IMR-90 (cell line): ENCODE data around the gene BYSL. TPM values are rescaled to one million over a fixed set of nuclear protein-coding genes. Genes with fewer than 3 reads are reported as not detected.
A peak's percentile ranks its signal among the peaks of the same experiment; 100 is the strongest.

Experiments
- ATAC-seq: fragments of 200-7000 bp; cut with Tn5 transposase; 2 replicates; pipeline ENCODE4 v1.9.1; 2020; ENCODE audit warnings: low read depth, mild to moderate bottlenecking, moderate library complexity
- BruUV-seq: library from RNA; stranded (reverse); fragments of 400-500 nt; replicated peaks from 2 replicates; lab custom pipeline; 2021; lab: Mats Ljungman, UMichigan
- CTCF ChIA-PET: fragments of 300-600 bp; formaldehyde crosslinking; extraction: SDS; loops from one replicate; lab custom pipeline; 2021; ENCODE audit warnings: antibody characterized with exemption; lab: Yijun Ruan, JAX
- POLR2A ChIA-PET: fragments of 300-600 bp; sonication (Branson Sonifier 250); formaldehyde crosslinking; loops from one replicate; lab custom pipeline; 2022; ENCODE audit warnings: antibody characterized with exemption; ENCODE audit not compliant: unreplicated experiment; lab: Charles Lee
- DNase-seq: peaks from one replicate; pipeline ENCODE4 v3.0.0; 2013
- H2AFZ ChIP-seq: replicated peaks from 2 replicates; pipeline ENCODE3; 2013; ENCODE audit warnings: low read length, mild to moderate bottlenecking; ENCODE audit not compliant: poor library complexity
- H2AK5ac ChIP-seq: 2 replicates; pipeline ENCODE4 v1.6.1; 2013; ENCODE audit warnings: low read depth, low read length, inconsistent platforms
- H2AK9ac ChIP-seq: replicated peaks from 2 replicates; pipeline ENCODE3; 2013; ENCODE audit warnings: mild to moderate bottlenecking, low read depth, low read length, moderate library complexity; ENCODE audit not compliant: poor library complexity
- H2BK120ac ChIP-seq: 2 replicates; pipeline ENCODE4 v1.6.1; 2013; ENCODE audit warnings: low read depth, low read length, inconsistent platforms
- H2BK15ac ChIP-seq: 3 replicates; pipeline ENCODE4 v1.6.1; 2013; ENCODE audit warnings: low read depth, low read length, inconsistent platforms
- H2BK20ac ChIP-seq: 2 replicates; pipeline ENCODE4 v1.6.1; 2013; ENCODE audit warnings: low read depth, mild to moderate bottlenecking, inconsistent platforms, low read length, moderate library complexity
- H2BK5ac ChIP-seq: 2 replicates; pipeline ENCODE4 v1.6.1; 2013; ENCODE audit warnings: mild to moderate bottlenecking, low read depth, low read length, inconsistent platforms; ENCODE audit not compliant: poor library complexity, severe bottlenecking
- H3K14ac ChIP-seq: replicated peaks from 2 replicates; pipeline ENCODE4 v1.6.1; 2013; ENCODE audit warnings: low read depth, low read length, inconsistent platforms
- H3K18ac ChIP-seq: 2 replicates; pipeline ENCODE4 v1.6.1; 2013; ENCODE audit warnings: low read depth, low read length, control low read depth
- H3K23ac ChIP-seq: 2 replicates; pipeline ENCODE4 v1.6.1; 2013; ENCODE audit warnings: low read depth, low read length, inconsistent platforms
- H3K27ac ChIP-seq: 2 replicates; pipeline ENCODE4 v1.5.1; 2013; ENCODE audit warnings: mild to moderate bottlenecking, control low read depth, low read length; ENCODE audit not compliant: insufficient read depth
- H3K27me3 ChIP-seq: 2 replicates; pipeline ENCODE4 v1.6.1; 2013; ENCODE audit warnings: low read length; ENCODE audit not compliant: control insufficient read depth, insufficient read depth
- H3K36me3 ChIP-seq: 2 replicates; pipeline ENCODE4 v1.6.1; 2013; ENCODE audit warnings: low read length, mixed read lengths; ENCODE audit not compliant: control insufficient read depth, insufficient read depth
- H3K4ac ChIP-seq: 2 replicates; pipeline ENCODE4 v1.6.1; 2013; ENCODE audit warnings: low read depth, low read length, inconsistent platforms
- H3K4me1 ChIP-seq: 2 replicates; pipeline ENCODE4 v1.6.1; 2013; ENCODE audit warnings: low read length, mixed read lengths; ENCODE audit not compliant: control insufficient read depth, insufficient read depth
- H3K4me2 ChIP-seq: 2 replicates; pipeline ENCODE4 v1.6.1; 2013; ENCODE audit warnings: low read depth, mild to moderate bottlenecking, control low read depth, low read length, moderate library complexity
- H3K4me3 ChIP-seq: 2 replicates; pipeline ENCODE4 v1.5.1; 2013; ENCODE audit warnings: low read depth, mild to moderate bottlenecking, control low read depth, low read length, moderate library complexity; ENCODE audit not compliant: insufficient read depth
- H3K56ac ChIP-seq: 2 replicates; pipeline ENCODE4 v1.6.1; 2013; ENCODE audit warnings: low read length, inconsistent platforms; ENCODE audit not compliant: insufficient read depth; ENCODE audit errors: extremely low read depth
- H3K79me1 ChIP-seq, 2 experiments: 2 replicates each; pipeline ENCODE4 v1.6.1; 2013; ENCODE audit warnings: low read length in 2 of 2, inconsistent platforms in 1 of 2, low read depth in 1 of 2
- H3K9ac ChIP-seq: 2 replicates; pipeline ENCODE4 v1.6.1; 2013; ENCODE audit warnings: low read depth, low read length, control low read depth
- H3K9me1 ChIP-seq: 2 replicates; pipeline ENCODE4 v1.6.1; 2013; ENCODE audit warnings: low read length, inconsistent platforms; ENCODE audit not compliant: insufficient read depth
- H3K9me3 ChIP-seq: 2 replicates; pipeline ENCODE4 v1.6.1; 2013; ENCODE audit warnings: low read length; ENCODE audit not compliant: control insufficient read depth, insufficient read depth
- H4K20me1 ChIP-seq: 2 replicates; pipeline ENCODE4 v1.6.1; 2013; ENCODE audit warnings: low read length, inconsistent platforms; ENCODE audit not compliant: insufficient read depth
- H4K5ac ChIP-seq: 2 replicates; pipeline ENCODE4 v1.6.1; 2013; ENCODE audit warnings: mild to moderate bottlenecking, low read depth, low read length, control low read depth
- H4K8ac ChIP-seq, 2 experiments: 2 replicates each; pipeline ENCODE4 v1.6.1; 2013; ENCODE audit warnings: low read depth in 2 of 2, low read length in 2 of 2, control low read depth in 1 of 2, inconsistent platforms in 1 of 2
- H4K91ac ChIP-seq: 2 replicates; pipeline ENCODE4 v1.6.1; 2013; ENCODE audit warnings: low read depth, low read length, inconsistent platforms; ENCODE audit not compliant: insufficient read depth
- BHLHE40 ChIP-seq: fragments of 150-350 bp; IDR thresholded peaks from 2 replicates; pipeline ENCODE4 v1.6.1; 2016; ENCODE audit warnings: mild to moderate bottlenecking, low read depth, low read length
- CEBPB ChIP-seq: IDR thresholded peaks from 2 replicates; pipeline ENCODE4 v1.6.1; 2012; ENCODE audit warnings: low read depth, low read length, improper control_type of control experiment
- CHD1 ChIP-seq: IDR thresholded peaks from 2 replicates; pipeline ENCODE4 v1.6.1; 2012; ENCODE audit warnings: low read depth, low read length, improper control_type of control experiment
- FOS ChIP-seq: fragments of 150-350 bp; IDR thresholded peaks from 2 replicates; pipeline ENCODE4 v1.6.1; 2016; ENCODE audit warnings: low read depth, low read length
- MAFK ChIP-seq: IDR thresholded peaks from 2 replicates; pipeline ENCODE4 v1.6.1; 2012; ENCODE audit warnings: low read depth, low read length, improper control_type of control experiment
- MAZ ChIP-seq: IDR thresholded peaks from 2 replicates; pipeline ENCODE4 v1.6.1; 2012; ENCODE audit warnings: low read depth, mild to moderate bottlenecking, low read length, improper control_type of control experiment, moderate library complexity, borderline replicate concordance
- MXI1 ChIP-seq: IDR thresholded peaks from 2 replicates; pipeline ENCODE4 v1.6.1; 2012; ENCODE audit warnings: low read depth, mild to moderate bottlenecking, low read length, moderate library complexity, borderline replicate concordance
- NFE2L2 ChIP-seq: fragments of 150-350 bp; IDR thresholded peaks from 2 replicates; pipeline ENCODE4 v1.6.1; 2016; ENCODE audit warnings: low read depth, mild to moderate bottlenecking, low read length
- POLR2A ChIP-seq: IDR thresholded peaks from 2 replicates; pipeline ENCODE4 v1.6.1; 2012; ENCODE audit warnings: mild to moderate bottlenecking, low read depth, low read length
- RAD21 ChIP-seq: IDR thresholded peaks from 2 replicates; pipeline ENCODE4 v1.6.1; 2012; ENCODE audit warnings: low read length, improper control_type of control experiment
- RCOR1 ChIP-seq: IDR thresholded peaks from 2 replicates; pipeline ENCODE4 v1.6.1; 2012; ENCODE audit warnings: mild to moderate bottlenecking, low read length, improper control_type of control experiment; ENCODE audit not compliant: insufficient replicate concordance
- RFX5 ChIP-seq: IDR thresholded peaks from 2 replicates; pipeline ENCODE4 v1.8.0; 2012; ENCODE audit warnings: low read depth, mild to moderate bottlenecking, low read length, moderate library complexity
- SMC3 ChIP-seq: fragments of 150-350 bp; IDR thresholded peaks from 2 replicates; pipeline ENCODE4 v1.6.1; 2016; ENCODE audit warnings: low read depth, mild to moderate bottlenecking, antibody characterized with exemption, low read length, moderate library complexity
- WGBS, 2 experiments: methylation state at CpG; one replicate each; pipeline versions ENCODE4 v1.1.5 to v1.1.7; 2013; ENCODE audit warnings: missing lambda C conversion rate in 2 of 2; ENCODE audit not compliant: insufficient read length in 1 of 2; ENCODE audit errors: extremely low coverage in 2 of 2; 5-methylcytosine and 5-hydroxymethylcytosine counted together
- dilution Hi-C: fragments of 300-500 bp; cut with HindIII; formaldehyde crosslinking; loops from one replicate; pipeline ENCODE4 v1.14.3; 2018; ENCODE audit warnings: low sequenced_read_pairs; ENCODE audit not compliant: unreplicated experiment
- in situ Hi-C: fragments of 300-500 bp; cut with MboI; formaldehyde crosslinking; loops from 3 replicates; pipeline ENCODE4 v1.14.3; 2019; ENCODE audit warnings: low sequenced_read_pairs, inconsistent platforms, mixed read lengths
- intact Hi-C: fragments of 100-400 bp; cut with micrococcal nuclease; formaldehyde crosslinking; loops from 2 replicates; pipeline ENCODE4 v1.10.0; 2022
- polyA plus RNA-seq, 3 experiments: library from polyadenylated mRNA; depleted of rRNA; stranded (reverse); fragments of >200 nt; gene quantifications; 2 replicates each; pipeline ENCODE4 v1.2.3, GENCODE V29; 2012; ENCODE audit warnings: low replicate concordance in 1 of 3
- total RNA-seq: library from RNA; depleted of rRNA; stranded (reverse); fragments of >200 nt; gene quantifications from 2 replicates; pipeline ENCODE4 v1.2.3, GENCODE V29; 2012
- TF ChIP-seq, protein P1 (sequence below): fragments of 150-350 bp; IDR thresholded peaks from 2 replicates; pipeline ENCODE4 v1.6.1; 2016; ENCODE audit warnings: low read depth, mild to moderate bottlenecking, low read length, moderate library complexity, borderline replicate concordance
- TF ChIP-seq, protein P2 (sequence below): conservative IDR thresholded peaks from 2 replicates; pipeline ENCODE4 v1.5.1; 2012; ENCODE audit warnings: mild to moderate bottlenecking, low read depth, low read length, improper control_type of control experiment
- TF ChIP-seq, protein P3 (sequence below): fragments of 150-350 bp; IDR thresholded peaks from 2 replicates; pipeline ENCODE4 v1.6.1; 2017; ENCODE audit warnings: mild to moderate bottlenecking, antibody characterized with exemption, low read length, low read depth

The BYSL gene
- total and polyA plus RNA-seq, 2 of the 4 experiments (the other 2 are of a cell fraction): 26.7 to 36.3 TPM

DNA sequence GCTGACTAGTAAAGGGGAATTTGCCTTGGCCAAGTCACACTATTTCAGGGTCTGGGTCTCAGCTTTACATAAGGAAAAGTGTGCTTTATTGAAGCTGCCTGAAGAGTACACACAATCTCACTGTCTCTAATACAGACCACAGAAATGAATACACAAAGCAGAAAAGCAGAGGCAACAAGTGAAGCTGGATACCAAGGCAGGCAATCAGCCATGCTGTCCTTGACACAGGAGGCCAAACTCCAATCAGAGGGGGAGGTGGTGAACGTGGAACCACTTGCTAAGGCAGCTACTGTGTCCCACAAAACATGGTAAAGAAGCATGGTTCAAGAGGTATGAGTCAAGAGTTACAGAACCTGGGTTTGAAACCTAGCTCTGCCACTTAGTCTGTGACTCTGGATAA, 42.1 kb downstream of the BYSL start:
- no peak overlapping the region for H3K27ac ChIP-seq
- H2BK15ac ChIP-seq: no peak overlapping the region; the same call in 2 of the 3 replicates
- no peaks in the 10 kb centered on the region for H3K27me3 ChIP-seq
- no peak overlapping the region for H4K5ac ChIP-seq
- peaks cover 23% of the 10 kb centered on the region for H3K9me1 ChIP-seq
- H2AFZ ChIP-seq: no peak overlapping the region
- no peak overlapping the region for H2AK9ac ChIP-seq
- H4K91ac ChIP-seq: peak overlapping the region; percentile 42; the same call in 1 of the 2 replicates
- H3K9ac ChIP-seq: no peak overlapping the region
- peak overlapping the region; percentile 25; the same call in 1 of the 2 replicates for H2BK120ac ChIP-seq
- no peaks in the 10 kb centered on the region for H3K36me3 ChIP-seq
- no peaks in the 10 kb centered on the region for H3K9me3 ChIP-seq
- DNase-seq (no peak), ATAC-seq (no peak)
- BruUV-seq: no TSS peak
- H3K4me2 ChIP-seq: no peak overlapping the region
- H3K23ac ChIP-seq: no peak overlapping the region
- ChIA-PET CTCF (interaction anchor here (0.5 kb wide), 1 partner anchor 27 kb away, joined by 3 read pairs; no protein-coding TSS in a partner anchor), POLR2A (interaction anchor here (0.6 kb wide), 1 partner anchor 419 kb away, joined by 4 read pairs; no protein-coding TSS in a partner anchor)
- peak overlapping the region; percentile 43 for H2BK20ac ChIP-seq
- TF ChIP-seq, protein P1, sequence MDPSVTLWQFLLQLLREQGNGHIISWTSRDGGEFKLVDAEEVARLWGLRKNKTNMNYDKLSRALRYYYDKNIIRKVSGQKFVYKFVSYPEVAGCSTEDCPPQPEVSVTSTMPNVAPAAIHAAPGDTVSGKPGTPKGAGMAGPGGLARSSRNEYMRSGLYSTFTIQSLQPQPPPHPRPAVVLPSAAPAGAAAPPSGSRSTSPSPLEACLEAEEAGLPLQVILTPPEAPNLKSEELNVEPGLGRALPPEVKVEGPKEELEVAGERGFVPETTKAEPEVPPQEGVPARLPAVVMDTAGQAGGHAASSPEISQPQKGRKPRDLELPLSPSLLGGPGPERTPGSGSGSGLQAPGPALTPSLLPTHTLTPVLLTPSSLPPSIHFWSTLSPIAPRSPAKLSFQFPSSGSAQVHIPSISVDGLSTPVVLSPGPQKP: no peak
- TF ChIP-seq, protein P2, sequence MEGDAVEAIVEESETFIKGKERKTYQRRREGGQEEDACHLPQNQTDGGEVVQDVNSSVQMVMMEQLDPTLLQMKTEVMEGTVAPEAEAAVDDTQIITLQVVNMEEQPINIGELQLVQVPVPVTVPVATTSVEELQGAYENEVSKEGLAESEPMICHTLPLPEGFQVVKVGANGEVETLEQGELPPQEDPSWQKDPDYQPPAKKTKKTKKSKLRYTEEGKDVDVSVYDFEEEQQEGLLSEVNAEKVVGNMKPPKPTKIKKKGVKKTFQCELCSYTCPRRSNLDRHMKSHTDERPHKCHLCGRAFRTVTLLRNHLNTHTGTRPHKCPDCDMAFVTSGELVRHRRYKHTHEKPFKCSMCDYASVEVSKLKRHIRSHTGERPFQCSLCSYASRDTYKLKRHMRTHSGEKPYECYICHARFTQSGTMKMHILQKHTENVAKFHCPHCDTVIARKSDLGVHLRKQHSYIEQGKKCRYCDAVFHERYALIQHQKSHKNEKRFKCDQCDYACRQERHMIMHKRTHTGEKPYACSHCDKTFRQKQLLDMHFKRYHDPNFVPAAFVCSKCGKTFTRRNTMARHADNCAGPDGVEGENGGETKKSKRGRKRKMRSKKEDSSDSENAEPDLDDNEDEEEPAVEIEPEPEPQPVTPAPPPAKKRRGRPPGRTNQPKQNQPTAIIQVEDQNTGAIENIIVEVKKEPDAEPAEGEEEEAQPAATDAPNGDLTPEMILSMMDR: no peak
- TF ChIP-seq POLR2A (no peak), RFX5 (no peak), CEBPB (no peak), MAFK (no peak), SMC3 (no peak), MAZ (no peak), NFE2L2 (no peak), MXI1 (no peak), CHD1 (no peak), RAD21 (no peak), BHLHE40 (no peak), RCOR1 (no peak), FOS (no peak)
- TF ChIP-seq, protein P3, sequence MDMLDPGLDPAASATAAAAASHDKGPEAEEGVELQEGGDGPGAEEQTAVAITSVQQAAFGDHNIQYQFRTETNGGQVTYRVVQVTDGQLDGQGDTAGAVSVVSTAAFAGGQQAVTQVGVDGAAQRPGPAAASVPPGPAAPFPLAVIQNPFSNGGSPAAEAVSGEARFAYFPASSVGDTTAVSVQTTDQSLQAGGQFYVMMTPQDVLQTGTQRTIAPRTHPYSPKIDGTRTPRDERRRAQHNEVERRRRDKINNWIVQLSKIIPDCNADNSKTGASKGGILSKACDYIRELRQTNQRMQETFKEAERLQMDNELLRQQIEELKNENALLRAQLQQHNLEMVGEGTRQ: no peak
- H3K18ac ChIP-seq: no peak overlapping the region
- peaks cover 10% of the 10 kb centered on the region for H3K4me1 ChIP-seq
- intact Hi-C loops (loop anchor here (5.0 kb wide), 1 partner anchor 34 kb away; no protein-coding TSS in a partner anchor), in situ Hi-C loops (no loop called here), dilution Hi-C loops (no loop called here)
- H3K14ac ChIP-seq: no peak overlapping the region; the same call in 1 of the 2 replicates
- no peak overlapping the region for H3K56ac ChIP-seq
- no peak overlapping the region for H4K8ac ChIP-seq
- H4K20me1 ChIP-seq: no peaks in the 10 kb centered on the region
- no peaks in the 10 kb centered on the region for H3K79me1 ChIP-seq
- peak overlapping the region; percentile 37; the same call in 1 of the 2 replicates for H3K4ac ChIP-seq
- H3K4me3 ChIP-seq: no peak overlapping the region
- H2BK5ac ChIP-seq: no peak overlapping the region
- peak overlapping the region; percentile 83; the same call in 1 of the 2 replicates for H2AK5ac ChIP-seq
- no CpG with 5 or more reads among the region's 1 CpG for WGBS, 2 experiments
